GM12801 (cell line): Measurements from ENCODE around the gene PIGZ.

Experiments
- TF ChIP-seq, protein P1 (sequence below): IDR thresholded peaks from one replicate; pipeline ENCODE4 v1.5.1; 2011; ENCODE audit warnings: control low read depth; ENCODE audit not compliant: insufficient read length; ENCODE audit errors: extremely low read depth

Gene PIGZ

GRCh38 chr3:196942915-196943277, 25.7 kb downstream of the PIGZ start:
- TF ChIP-seq, protein P1, sequence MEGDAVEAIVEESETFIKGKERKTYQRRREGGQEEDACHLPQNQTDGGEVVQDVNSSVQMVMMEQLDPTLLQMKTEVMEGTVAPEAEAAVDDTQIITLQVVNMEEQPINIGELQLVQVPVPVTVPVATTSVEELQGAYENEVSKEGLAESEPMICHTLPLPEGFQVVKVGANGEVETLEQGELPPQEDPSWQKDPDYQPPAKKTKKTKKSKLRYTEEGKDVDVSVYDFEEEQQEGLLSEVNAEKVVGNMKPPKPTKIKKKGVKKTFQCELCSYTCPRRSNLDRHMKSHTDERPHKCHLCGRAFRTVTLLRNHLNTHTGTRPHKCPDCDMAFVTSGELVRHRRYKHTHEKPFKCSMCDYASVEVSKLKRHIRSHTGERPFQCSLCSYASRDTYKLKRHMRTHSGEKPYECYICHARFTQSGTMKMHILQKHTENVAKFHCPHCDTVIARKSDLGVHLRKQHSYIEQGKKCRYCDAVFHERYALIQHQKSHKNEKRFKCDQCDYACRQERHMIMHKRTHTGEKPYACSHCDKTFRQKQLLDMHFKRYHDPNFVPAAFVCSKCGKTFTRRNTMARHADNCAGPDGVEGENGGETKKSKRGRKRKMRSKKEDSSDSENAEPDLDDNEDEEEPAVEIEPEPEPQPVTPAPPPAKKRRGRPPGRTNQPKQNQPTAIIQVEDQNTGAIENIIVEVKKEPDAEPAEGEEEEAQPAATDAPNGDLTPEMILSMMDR: no peak

DNA sequence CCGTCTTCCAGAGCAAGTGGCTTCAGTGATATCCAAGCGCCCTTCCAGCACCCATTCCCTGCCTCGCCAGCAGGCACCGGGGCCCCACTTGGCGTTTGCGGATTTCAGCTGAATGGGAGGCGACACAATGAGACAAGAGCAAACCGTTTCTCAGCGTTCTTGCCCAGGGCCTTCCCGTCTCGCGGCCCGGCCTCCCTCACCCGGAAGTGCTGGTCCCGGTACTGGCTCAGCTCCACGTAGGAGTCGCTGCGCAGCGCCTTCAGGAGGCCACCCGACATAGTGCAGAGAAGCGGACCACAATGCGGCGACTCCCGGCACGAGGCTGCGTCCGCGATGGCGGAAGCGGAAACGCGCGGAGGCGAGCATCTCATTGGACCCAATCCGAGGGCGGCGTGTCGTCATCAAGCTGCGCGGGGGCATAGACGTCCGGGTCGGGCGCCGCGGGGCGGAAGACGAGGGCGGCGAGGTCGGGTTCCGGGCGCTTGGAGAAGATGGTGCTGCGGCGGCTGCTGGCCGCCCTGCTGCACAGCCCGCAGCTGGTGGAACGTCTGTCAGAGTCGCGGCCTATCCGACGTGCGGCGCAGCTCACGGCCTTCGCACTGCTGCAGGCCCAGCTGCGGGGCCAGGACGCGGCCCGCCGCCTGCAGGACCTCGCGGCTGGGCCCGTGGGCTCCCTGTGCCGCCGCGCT, 26.3 kb downstream of the PIGZ start, which contains the start of gene NCBP2:
TSS of gene NCBP2 (minus strand) at position 303 of the 689 bp plus-strand sequence. CDS start at position 278, 25 bp downstream.
- TF ChIP-seq, protein P1: no peak

GRCh38 chr3:196941729-196942225, 26.9 kb downstream of the PIGZ start:
- TF ChIP-seq, protein P1: no peak

DNA sequence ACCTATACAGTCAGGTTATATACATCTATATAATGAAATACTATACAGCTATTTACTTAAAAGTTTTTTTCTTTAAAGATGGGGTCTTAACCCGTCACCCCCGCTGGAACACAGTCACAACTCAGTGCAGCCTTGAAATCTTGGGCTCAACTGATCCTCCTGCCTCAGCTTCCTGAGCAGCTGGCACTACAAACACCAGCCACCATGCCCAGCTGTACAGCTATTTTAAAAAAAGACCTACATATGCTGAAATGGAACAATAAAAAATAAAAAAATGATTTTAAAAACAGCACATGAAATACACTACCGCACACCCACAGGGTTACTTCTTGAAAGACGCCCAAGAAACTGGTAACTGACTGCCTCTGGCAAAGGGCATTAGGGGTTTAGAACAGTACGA, 30.1 kb downstream of the PIGZ start:
- TF ChIP-seq, protein P1: no peak

GRCh38 chr3:196938124-196938523, 30.5 kb downstream of the PIGZ start:
- TF ChIP-seq, protein P1: no peak

DNA sequence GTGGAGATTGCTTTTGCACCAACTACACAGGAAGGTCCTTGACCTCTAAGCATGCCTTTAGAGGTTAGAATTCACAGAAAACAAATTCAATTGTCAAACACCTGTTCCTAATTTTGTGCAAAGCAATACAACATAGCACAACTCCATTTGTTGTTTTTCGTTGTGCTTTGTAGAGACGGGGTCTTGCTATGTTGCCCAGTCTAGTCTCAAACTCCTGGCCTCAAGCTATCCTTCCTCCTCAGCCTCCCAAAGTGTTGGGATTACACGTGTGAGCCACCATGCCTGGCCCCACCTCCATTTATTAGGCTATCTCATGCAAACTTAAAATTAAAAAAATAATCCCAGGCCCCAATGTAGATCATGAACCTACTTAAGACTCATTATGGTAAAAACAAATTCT, 32.3 kb downstream of the PIGZ start:
- TF ChIP-seq, protein P1: no peak

- TF ChIP-seq, protein P1: no peak
These were observed 36.0 kb downstream of the PIGZ start for GRCh38 chr3:196932600-196932999.
